Brain microvascular endothelial cell (primary cell): ENCODE results near the gene ZFY.
A peak's percentile ranks its signal among the peaks of the same experiment; 100 is the strongest.

ENCODE experiments used
- DNase-seq: peaks from one replicate; pipeline ENCODE4 v3.0.0-alpha.2; 2020
- H3K27ac ChIP-seq: fragments of 250-450 bp; sonication (Bioruptor Pico); 2 replicates; pipeline ENCODE4 v1.5.1; 2020; ENCODE audit warnings: mild to moderate bottlenecking, moderate library complexity
- H3K27me3 ChIP-seq: fragments of 250-450 bp; sonication (Bioruptor Pico); replicated peaks from 2 replicates; pipeline ENCODE4 v1.5.1; 2020; ENCODE audit warnings: mild to moderate bottlenecking
- H3K36me3 ChIP-seq: fragments of 250-450 bp; sonication (Bioruptor Pico); replicated peaks from 2 replicates; pipeline ENCODE4 v1.5.1; 2020; ENCODE audit warnings: mild to moderate bottlenecking
- H3K4me3 ChIP-seq: 2 replicates; pipeline ENCODE4 v1.5.1; 2011; ENCODE audit warnings: low read depth, mild to moderate bottlenecking, control low read depth, low read length, moderate library complexity
- in situ Hi-C: cut with HindIII; loops from 2 replicates; pipeline ENCODE4 v1.10.0; 2017; ENCODE audit warnings: low sequenced_read_pairs, low pct_ligation_motif_present
- TF ChIP-seq, protein P1 (sequence below): IDR thresholded peaks from 2 replicates; pipeline ENCODE4 v1.5.1; 2011; ENCODE audit warnings: low read depth, mild to moderate bottlenecking, moderate library complexity, low read length, control low read depth, inconsistent platforms; ENCODE audit errors: missing control alignments

The ZFY gene

DNA sequence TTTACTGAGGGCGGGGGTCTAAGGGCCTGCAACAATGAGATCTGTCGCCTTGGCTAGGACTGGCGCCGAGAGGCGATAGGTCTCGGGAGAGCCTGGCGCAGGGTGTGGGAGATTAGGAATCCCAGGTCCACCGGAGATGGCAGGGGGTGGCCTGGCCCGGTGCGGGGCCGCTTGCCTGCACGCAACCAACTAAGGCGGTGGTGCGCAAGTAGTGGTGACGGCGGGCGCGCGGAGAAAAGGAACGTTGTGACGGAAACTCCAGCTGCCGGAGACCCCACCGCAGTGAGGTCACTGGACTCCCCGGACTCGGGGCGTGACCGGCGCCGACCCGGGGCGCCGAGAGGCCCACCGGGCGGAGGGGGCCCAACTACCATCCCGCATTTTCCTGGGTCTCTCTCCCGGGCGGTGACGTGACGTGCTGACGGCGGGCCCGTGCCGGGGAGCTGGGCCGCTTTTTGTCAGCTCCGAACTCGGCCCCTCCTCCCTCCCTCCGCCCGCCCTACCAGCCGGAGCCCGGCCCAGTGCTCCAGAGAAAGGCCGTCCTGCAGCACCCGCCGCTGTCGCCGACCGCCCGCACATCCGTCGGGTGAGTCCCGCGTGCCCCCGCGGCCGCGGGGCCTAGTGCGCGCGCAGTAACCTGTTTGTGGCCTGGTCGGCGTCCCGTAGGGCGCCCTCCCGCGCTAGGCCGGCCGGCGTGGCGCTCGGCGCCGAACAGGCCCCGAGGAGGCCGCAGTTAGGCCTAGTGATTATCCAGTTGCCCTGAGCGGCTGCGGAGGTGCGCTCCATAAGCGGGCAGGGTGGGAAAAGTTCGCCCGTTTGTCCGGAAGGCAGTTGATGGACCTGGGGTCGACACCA lies at the start of gene ZFY:
Gene ZFY, plus strand, starts transcription at position 521 of the 855 bp plus-strand sequence. CDS start 18,556 bp downstream, outside the sequence.
- in situ Hi-C loops, result no loop called here
- Histone ChIP-seq H3K36me3 (no peaks in the 10 kb centered on the region), H3K27ac (no peak within 1 kb of the TSS), H3K4me3 (no peak within 1 kb of the TSS), H3K27me3 (no peaks in the 10 kb centered on the region)
- TF ChIP-seq, protein P1, sequence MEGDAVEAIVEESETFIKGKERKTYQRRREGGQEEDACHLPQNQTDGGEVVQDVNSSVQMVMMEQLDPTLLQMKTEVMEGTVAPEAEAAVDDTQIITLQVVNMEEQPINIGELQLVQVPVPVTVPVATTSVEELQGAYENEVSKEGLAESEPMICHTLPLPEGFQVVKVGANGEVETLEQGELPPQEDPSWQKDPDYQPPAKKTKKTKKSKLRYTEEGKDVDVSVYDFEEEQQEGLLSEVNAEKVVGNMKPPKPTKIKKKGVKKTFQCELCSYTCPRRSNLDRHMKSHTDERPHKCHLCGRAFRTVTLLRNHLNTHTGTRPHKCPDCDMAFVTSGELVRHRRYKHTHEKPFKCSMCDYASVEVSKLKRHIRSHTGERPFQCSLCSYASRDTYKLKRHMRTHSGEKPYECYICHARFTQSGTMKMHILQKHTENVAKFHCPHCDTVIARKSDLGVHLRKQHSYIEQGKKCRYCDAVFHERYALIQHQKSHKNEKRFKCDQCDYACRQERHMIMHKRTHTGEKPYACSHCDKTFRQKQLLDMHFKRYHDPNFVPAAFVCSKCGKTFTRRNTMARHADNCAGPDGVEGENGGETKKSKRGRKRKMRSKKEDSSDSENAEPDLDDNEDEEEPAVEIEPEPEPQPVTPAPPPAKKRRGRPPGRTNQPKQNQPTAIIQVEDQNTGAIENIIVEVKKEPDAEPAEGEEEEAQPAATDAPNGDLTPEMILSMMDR, result no peak
- DNase-seq, result peak; percentile 0

DNA sequence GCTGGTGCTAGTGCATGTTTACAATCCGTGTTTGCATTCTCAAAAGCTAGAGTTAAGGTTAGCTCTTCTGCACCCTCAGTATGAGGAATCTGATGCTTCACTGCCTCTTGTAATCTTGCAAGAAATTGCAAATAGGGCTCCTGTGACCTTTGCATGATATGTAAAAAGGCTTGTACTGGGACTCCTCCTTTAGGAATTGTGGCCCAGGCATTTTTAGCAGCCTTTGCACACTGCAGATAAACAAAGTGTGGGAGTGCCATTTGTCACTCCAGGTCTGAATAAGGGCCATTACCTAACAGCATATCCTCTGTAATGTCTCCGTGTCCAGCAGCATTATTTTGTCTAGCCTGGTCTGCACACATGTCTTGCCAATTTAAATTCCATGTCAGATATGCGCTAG lies 49.3 kb upstream of the ZFY start:
- TF ChIP-seq, protein P1, result no peak
- DNase-seq, result no peak
- H3K36me3 ChIP-seq, result no peaks in the 10 kb centered on the region
- in situ Hi-C loops, result no loop called here
- H3K27ac ChIP-seq, result no peak overlapping the region
- no peaks in the 10 kb centered on the region for H3K27me3 ChIP-seq
- H3K4me3 ChIP-seq, result no peak overlapping the region

DNA sequence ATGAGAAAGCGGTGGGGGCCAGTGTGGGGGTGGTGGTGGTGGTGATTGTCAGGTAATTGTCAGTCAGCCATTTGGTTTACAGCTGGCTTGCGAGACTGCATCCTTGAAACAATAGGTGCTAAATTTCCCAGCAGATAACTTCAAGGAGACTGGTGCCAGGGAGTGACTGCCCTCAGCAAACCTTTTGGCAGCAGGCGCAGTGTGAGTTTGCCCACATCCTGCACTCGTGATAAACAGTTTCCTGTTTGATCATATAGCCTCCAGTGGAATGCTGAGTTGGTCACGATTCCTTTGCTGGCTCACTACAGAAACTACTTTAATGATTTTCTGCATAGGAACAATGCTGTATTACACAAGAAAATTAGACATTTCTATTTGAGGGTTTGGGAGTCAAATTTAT lies 47.8 kb upstream of the ZFY start:
- no peak overlapping the region for H3K4me3 ChIP-seq
- H3K27me3 ChIP-seq, result no peaks in the 10 kb centered on the region
- in situ Hi-C loops, result no loop called here
- peak; percentile 0 for DNase-seq
- TF ChIP-seq, protein P1, result no peak
- H3K27ac ChIP-seq, result no peak overlapping the region
- no peaks in the 10 kb centered on the region for H3K36me3 ChIP-seq

DNA sequence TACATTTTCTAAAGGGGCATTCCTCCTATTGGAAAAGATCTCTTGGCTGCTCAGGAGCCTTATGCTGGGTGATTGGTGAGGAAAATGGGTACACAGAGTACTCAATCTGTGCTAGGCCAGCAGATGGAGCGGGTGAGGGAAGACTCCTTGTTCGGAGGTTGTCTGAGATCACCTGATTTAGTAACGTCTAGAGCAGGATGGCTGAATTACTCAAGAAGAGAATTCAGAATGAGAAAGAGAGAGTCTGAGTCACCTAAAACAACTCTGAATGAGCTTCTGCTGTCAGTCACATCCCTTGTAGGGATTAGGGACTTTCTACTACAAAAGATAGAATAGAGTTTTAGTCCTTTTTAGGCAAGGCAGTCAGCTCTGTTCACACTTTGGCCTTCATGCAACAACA lies 47.2 kb upstream of the ZFY start:
- no peaks in the 10 kb centered on the region for H3K36me3 ChIP-seq
- DNase-seq, result no peak
- H3K4me3 ChIP-seq, result no peak overlapping the region
- in situ Hi-C loops, result no loop called here
- H3K27me3 ChIP-seq, result no peaks in the 10 kb centered on the region
- no peak overlapping the region for H3K27ac ChIP-seq
- TF ChIP-seq, protein P1, result no peak

DNA sequence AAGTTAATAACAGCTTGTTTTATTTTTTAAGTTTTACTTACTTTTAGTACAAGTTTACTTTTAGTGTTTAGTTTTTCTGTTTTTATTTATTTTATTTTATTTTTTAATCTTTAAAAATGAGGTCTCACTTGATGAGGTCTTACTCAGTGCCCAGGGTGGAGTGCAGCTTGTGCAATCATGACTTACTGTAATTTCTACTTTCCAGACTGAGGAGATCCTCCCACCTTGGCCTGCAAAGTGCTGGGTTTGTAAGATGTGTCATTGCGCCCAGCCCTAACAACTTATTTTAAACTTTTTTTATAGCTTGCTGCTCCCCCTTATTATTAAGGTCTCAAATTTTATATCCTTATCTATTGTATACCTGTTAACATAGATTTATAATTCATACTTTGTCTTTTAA lies 41.7 kb upstream of the ZFY start:
- in situ Hi-C loops, result no loop called here
- DNase-seq, result no peak
- TF ChIP-seq, protein P1, result no peak
- no peaks in the 10 kb centered on the region for H3K27me3 ChIP-seq
- H3K27ac ChIP-seq, result no peak overlapping the region
- no peaks in the 10 kb centered on the region for H3K36me3 ChIP-seq
- H3K4me3 ChIP-seq, result no peak overlapping the region
